K562 treated with DMSO at 1 percent for 12 hours (cell line): Measurements from ENCODE around the gene OR10G3. TPM values are rescaled to one million over a fixed set of nuclear protein-coding genes. Genes with fewer than 3 reads are reported as not detected.

Source experiments
- total RNA-seq: library from RNA; unstranded; fragments of 300-600 nt; gene quantifications from 2 replicates; pipeline ENCODE4 v1.2.3, GENCODE V29; 2022; ENCODE audit not compliant: insufficient read depth

Gene OR10G3
- total RNA-seq: not detected in 2 replicates

GRCh38 chr14:21579976-21580375, at the start of gene OR10G3:
OR10G3 (minus strand) TSS chr14:21580076; CDS start chr14:21570744, 9,332 bp downstream.

GRCh38 chr14:21525962-21526671, 53.8 kb downstream of the OR10G3 start, which contains the start of gene SALL2:
SALL2 (minus strand) TSS chr14:21526346; CDS start chr14:21526127, 219 bp downstream.

Other genes with a start within 250 kb of the OR10G3 start
- gene SUPT16H, start 196.1 kb downstream of the OR10G3 start, total RNA-seq: 28.0 and 54.3 TPM in 2 replicates
- 23.1 and 42.0 TPM in 2 replicates for gene CHD8, start 124.0 kb downstream of the OR10G3 start, total RNA-seq
- gene RAB2B, start 103.1 kb downstream of the OR10G3 start, total RNA-seq: 6.7 and 9.0 TPM in 2 replicates
- 16.1 and 26.9 TPM in 2 replicates for gene TOX4, start 102.9 kb downstream of the OR10G3 start, total RNA-seq
- 23.2 and 48.5 TPM in 2 replicates for gene METTL3, start 68.7 kb downstream of the OR10G3 start, total RNA-seq
- 12.9 and 25.5 TPM in 2 replicates for gene SALL2, start 53.7 kb downstream of the OR10G3 start, total RNA-seq
- gene OR10G2, start 54.9 kb upstream of the OR10G3 start, total RNA-seq: not detected in 2 replicates
- not detected in 2 replicates for gene OR4E2, start 73.8 kb upstream of the OR10G3 start, total RNA-seq
- not detected in 2 replicates for gene OR4E1, start 93.7 kb upstream of the OR10G3 start, total RNA-seq